ENCODE results near the gene PCDH8.

PCDH8 gene

GRCh38 chr13:52845766-52846566, 2.5 kb downstream of the PCDH8 start:
- no peak overlapping the region for H3K27ac ChIP-seq
- TF ChIP-seq ZFX (IDR thresholded peaks at IDR 0.05) (no peak), CTCF (conservative IDR thresholded peaks at IDR 0.05) (peak; percentile 48)

- TF ChIP-seq CTCF (conservative IDR thresholded peaks at IDR 0.05) = no peak
- no peak for TF ChIP-seq ZFX (IDR thresholded peaks at IDR 0.05)
Observed at GRCh38 chr13:52845334-52845761, 3.1 kb downstream of the PCDH8 start.

GRCh38 chr13:52844836-52845235, 3.6 kb downstream of the PCDH8 start:
- no peak overlapping the region for H3K27ac ChIP-seq
- TF ChIP-seq ZFX (IDR thresholded peaks at IDR 0.05) (no peak), CTCF (conservative IDR thresholded peaks at IDR 0.05) (no peak)

More at GRCh38 chr13:52845334-52845761, 3.1 kb downstream of the PCDH8 start:
- no peak overlapping the region for H3K27ac ChIP-seq

GRCh38 chr13:52842441-52842840, 6.0 kb downstream of the PCDH8 start:
- no peak overlapping the region for H3K27ac ChIP-seq
- TF ChIP-seq ZFX (IDR thresholded peaks at IDR 0.05) (no peak), CTCF (conservative IDR thresholded peaks at IDR 0.05) (no peak)

GRCh38 chr13:52840066-52840465, 8.4 kb downstream of the PCDH8 start:
- no peak for TF ChIP-seq ZFX (IDR thresholded peaks at IDR 0.05)
- no peak for TF ChIP-seq CTCF (conservative IDR thresholded peaks at IDR 0.05)
- no peak overlapping the region for H3K27ac ChIP-seq

GRCh38 chr13:52838433-52839107, 9.9 kb downstream of the PCDH8 start:
- TF ChIP-seq CTCF (conservative IDR thresholded peaks at IDR 0.05) (no peak), ZFX (IDR thresholded peaks at IDR 0.05) (no peak)

GRCh38 chr13:52837850-52838249, 10.6 kb downstream of the PCDH8 start:
- H3K27ac ChIP-seq = no peak overlapping the region

More at GRCh38 chr13:52838433-52839107, 9.9 kb downstream of the PCDH8 start:
- H3K27ac ChIP-seq = no peak overlapping the region

More at GRCh38 chr13:52837850-52838249, 10.6 kb downstream of the PCDH8 start:
- TF ChIP-seq ZFX (IDR thresholded peaks at IDR 0.05) (no peak), CTCF (conservative IDR thresholded peaks at IDR 0.05) (no peak)

Data from C4-2B (cell line).